ENCODE data around the gene WDR3. TPM values are rescaled to one million over a fixed set of nuclear protein-coding genes. Genes with fewer than 3 reads are reported as not detected.

WDR3 gene
- polyA plus RNA-seq, 3 donors, result 4.3 to 13.0 (median 8.0) TPM

- Histone ChIP-seq H3K79me2 (ENCODE audit: insufficient read depth, low read length) (no peaks in the 10 kb centered on the region), H3K4me2 (replicated peaks; ENCODE audit: extremely low read depth, low read length, poor library complexity, severe bottlenecking) (no peak overlapping the region), H4K20me1 (ENCODE audit: insufficient read depth, low read length) (peaks cover 4% of the 10 kb centered on the region), H3K27ac (ENCODE audit: low read depth in 1 of 2, low read length in 2 of 2) (no peak overlapping the region), H3K4me1 (ENCODE audit: control insufficient read depth in 1 of 2, insufficient read depth in 2 of 2, low read length in 2 of 2) (no peaks in the 10 kb centered on the region), H3K36me3 (replicated peaks in 1 of 2; ENCODE audit: control insufficient read depth in 1 of 2, insufficient read depth in 2 of 2, low read length in 2 of 2) (peaks cover 90 to 99% of the 10 kb centered on the region in 2 donors), H3K4me3 (replicated peaks in 1 of 3; ENCODE audit: low read depth in 2 of 3, low read length in 3 of 3) (no peak overlapping the region), H3K9ac (ENCODE audit: insufficient read depth, low read length, poor library complexity, severe bottlenecking) (no peak overlapping the region), H3K9me3 (replicated peaks in 1 of 2; ENCODE audit: control insufficient read depth in 1 of 2, insufficient read depth in 1 of 2, low read length in 2 of 2) (no peaks in the 10 kb centered on the region), H3K27me3 (ENCODE audit: control insufficient read depth in 2 of 2, insufficient read depth in 2 of 2, low read length in 2 of 2) (no peaks in the 10 kb centered on the region), H2AFZ (ENCODE audit: insufficient read depth, low read depth, low read length, poor library complexity, severe bottlenecking) (no peak overlapping the region)
- WGBS (ENCODE audit: insufficient coverage), result 94% methylated on average over 3 of the region's 3 CpGs
- intact Hi-C loops (cut with micrococcal nuclease), result no loop called here
- Mint-ChIP-seq H3K27ac (no peak overlapping the region), H3K4me3 (no peak overlapping the region), H3K27me3 (ENCODE audit: low read depth in 3 of 3) (no peaks in the 10 kb centered on the region), H3K36me3 (peaks cover 76 to 91% of the 10 kb centered on the region in 2 donors), H3K9me3 (no peaks in the 10 kb centered on the region), H3K4me1 (no peaks in the 10 kb centered on the region)
- no peak for DNase-seq
- no peak for TF ChIP-seq CTCF (IDR thresholded peaks at IDR 0.05)
Measured at GRCh38 chr1:117904485-117904884, 25.1 kb upstream of the WDR3 start.

DNA sequence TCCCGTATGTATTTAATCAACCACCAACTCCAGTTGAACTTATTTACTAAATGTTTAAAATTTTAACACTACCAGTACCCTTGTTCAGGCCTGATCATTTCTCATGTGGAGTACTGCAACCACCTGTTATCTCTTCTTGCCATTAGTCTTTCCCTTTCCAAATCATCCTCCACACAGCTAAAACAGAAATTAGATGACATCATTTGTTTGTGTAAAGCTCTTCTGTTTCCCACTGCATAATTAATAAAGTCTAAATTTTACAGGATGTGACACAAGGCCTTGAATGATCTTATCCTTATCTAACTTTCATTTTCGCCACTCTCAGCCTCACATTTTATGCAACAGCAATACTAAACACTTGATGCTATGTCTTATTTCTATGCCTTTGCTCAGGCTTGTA, 24.5 kb upstream of the WDR3 start:
- Histone ChIP-seq H3K4me1 (ENCODE audit: control insufficient read depth in 1 of 2, insufficient read depth in 2 of 2, low read length in 2 of 2) (no peaks in the 10 kb centered on the region), H3K4me2 (replicated peaks; ENCODE audit: extremely low read depth, low read length, poor library complexity, severe bottlenecking) (no peak overlapping the region), H3K9me3 (replicated peaks in 1 of 2; ENCODE audit: control insufficient read depth in 1 of 2, insufficient read depth in 1 of 2, low read length in 2 of 2) (no peaks in the 10 kb centered on the region), H3K9ac (ENCODE audit: insufficient read depth, low read length, poor library complexity, severe bottlenecking) (no peak overlapping the region), H3K79me2 (ENCODE audit: insufficient read depth, low read length) (no peaks in the 10 kb centered on the region), H4K20me1 (ENCODE audit: insufficient read depth, low read length) (peaks cover 4% of the 10 kb centered on the region), H3K4me3 (replicated peaks in 1 of 3; ENCODE audit: low read depth in 2 of 3, low read length in 3 of 3) (no peak overlapping the region), H3K27ac (ENCODE audit: low read depth in 1 of 2, low read length in 2 of 2) (no peak overlapping the region), H2AFZ (ENCODE audit: insufficient read depth, low read depth, low read length, poor library complexity, severe bottlenecking) (no peak overlapping the region), H3K36me3 (replicated peaks in 1 of 2; ENCODE audit: control insufficient read depth in 1 of 2, insufficient read depth in 2 of 2, low read length in 2 of 2) (peaks cover 91 to 99% of the 10 kb centered on the region in 2 donors), H3K27me3 (ENCODE audit: control insufficient read depth in 2 of 2, insufficient read depth in 2 of 2, low read length in 2 of 2) (no peaks in the 10 kb centered on the region)
- intact Hi-C loops (cut with micrococcal nuclease), result no loop called here
- no peaks in the 10 kb centered on the region for H3K27me3 Mint-ChIP-seq (ENCODE audit: low read depth in 3 of 3)
- no peaks in the 10 kb centered on the region for H3K4me1 Mint-ChIP-seq
- H3K4me3 Mint-ChIP-seq, result no peak overlapping the region
- TF ChIP-seq CTCF (IDR thresholded peaks at IDR 0.05), result no peak
- peaks cover 81 to 94% of the 10 kb centered on the region in 2 donors for H3K36me3 Mint-ChIP-seq
- peak overlapping the region in 1 of 7 donors; percentile 3 for H3K27ac Mint-ChIP-seq
- H3K9me3 Mint-ChIP-seq, result no peaks in the 10 kb centered on the region
- no peak for DNase-seq
- 100% methylated on average over 2 of the region's 2 CpGs for WGBS (ENCODE audit: insufficient coverage)
